K562 (cell line): ENCODE measurements around the gene P2RY11. TPM values are rescaled to one million over a fixed set of nuclear protein-coding genes. Genes with fewer than 3 reads are reported as not detected.

Experiments used
- ATF4 ChIP-seq: fragments of 450-650 bp; formaldehyde crosslinking; IDR thresholded peaks from 2 replicates; pipeline ENCODE4 v1.4.0; 2022; ENCODE audit warnings: mild to moderate bottlenecking, moderate library complexity
- CTCFL ChIP-seq: IDR thresholded peaks from 2 replicates; pipeline ENCODE4 v1.6.1; 2011; ENCODE audit warnings: borderline replicate concordance, low read depth, mild to moderate bottlenecking, moderate library complexity, low read length; ENCODE audit not compliant: insufficient read depth, poor library complexity, severe bottlenecking
- FIP1L1 ChIP-seq: fragments of 200-400 bp; formaldehyde crosslinking; IDR thresholded peaks from 2 replicates; pipeline ENCODE4 v1.6.1; 2018; ENCODE audit warnings: mild to moderate bottlenecking, low read depth, low read length; ENCODE audit not compliant: poor library complexity, severe bottlenecking
- FOXK1 ChIP-seq: sonication (generic); formaldehyde crosslinking; IDR thresholded peaks from 2 replicates; pipeline ENCODE4 v1.8.0; 2022; ENCODE audit warnings: missing genetic modification reagents, mild to moderate bottlenecking, borderline replicate concordance
- HDAC2 ChIP-seq: fragments of 450-650 bp; IDR thresholded peaks from 2 replicates; pipeline ENCODE4 v1.6.1; 2016; ENCODE audit warnings: mild to moderate bottlenecking
- HES1 ChIP-seq: fragments of 450-650 bp; IDR thresholded peaks from 2 replicates; pipeline ENCODE4 v1.6.1; 2016; ENCODE audit warnings: low read depth, mild to moderate bottlenecking, moderate library complexity
- HMGN3 ChIP-seq: IDR thresholded peaks from 2 replicates; pipeline ENCODE4 v1.6.1; 2011; ENCODE audit warnings: borderline replicate concordance, low read depth, mild to moderate bottlenecking, mixed read lengths, low read length; ENCODE audit not compliant: insufficient read length; ENCODE audit errors: extremely low read depth
- HOMEZ ChIP-seq: fragments of 250-450 bp; sonication (Bioruptor Pico); IDR thresholded peaks from 2 replicates; pipeline ENCODE4 v1.4.0; 2020; ENCODE audit warnings: mild to moderate bottlenecking, moderate library complexity
- HSF4 ChIP-seq: fragments of 250-450 bp; sonication (Bioruptor Pico); IDR thresholded peaks from 2 replicates; pipeline ENCODE4 v2.1.2; 2022; ENCODE audit warnings: mild to moderate bottlenecking, moderate library complexity, borderline replicate concordance
- JUN ChIP-seq, 2 experiments: sonication (generic) in 1 of 2; formaldehyde crosslinking in 1 of 2; IDR thresholded peaks; 2 replicates each; pipeline versions ENCODE4 v1.6.1 to v1.8.0; 2012 to 2022; ENCODE audit warnings: borderline replicate concordance in 2 of 2, mild to moderate bottlenecking in 2 of 2, improper control_type of control experiment in 1 of 2, low read depth in 1 of 2, low read length in 1 of 2, missing genetic modification reagents in 1 of 2
- NCOA1 ChIP-seq: fragments of 450-650 bp; IDR thresholded peaks from 2 replicates; pipeline ENCODE4 v1.6.1; 2016; ENCODE audit warnings: low read depth
- RNF2 ChIP-seq: sonication (generic); IDR thresholded peaks from 2 replicates; pipeline ENCODE4 v1.6.1; 2016
- SIX5 ChIP-seq, 2 experiments: IDR thresholded peaks; 2 replicates each; pipeline ENCODE4 v1.6.1; 2011; ENCODE audit warnings: low read length in 2 of 2, borderline replicate concordance in 1 of 2, low read depth in 1 of 2, mild to moderate bottlenecking in 1 of 2, moderate library complexity in 1 of 2; ENCODE audit not compliant: insufficient read depth in 1 of 2
- U2AF2 ChIP-seq: fragments of 200-400 bp; formaldehyde crosslinking; optimal IDR thresholded peaks from 2 replicates; pipeline ENCODE3; 2017; ENCODE audit warnings: low read depth, mild to moderate bottlenecking, low read length
- USF1 ChIP-seq: sonication (generic); formaldehyde crosslinking; IDR thresholded peaks from 2 replicates; pipeline ENCODE4 v1.9.0; 2022; ENCODE audit warnings: mild to moderate bottlenecking, missing genetic modification reagents
- ZNF133 ChIP-seq: fragments of 250-450 bp; sonication (Bioruptor Pico); IDR thresholded peaks from 2 replicates; pipeline ENCODE4 v1.4.0; 2020; ENCODE audit warnings: mild to moderate bottlenecking
- ZNF785 ChIP-seq: fragments of 250-450 bp; sonication (Bioruptor Pico); IDR thresholded peaks from 2 replicates; pipeline ENCODE4 v1.4.0; 2020; ENCODE audit warnings: mild to moderate bottlenecking
- polyA plus RNA-seq, 8 experiments: library from polyadenylated mRNA; depleted of rRNA in 4 of 8; stranded (reverse) in 5 of 8; unstranded in 3 of 8; fragments of >200 nt; fragmentation: Nextera tagmentation in 2 of 8; fragmentation: Illumina TruSeq in 1 of 8; extraction: Ambion mirVana in 2 of 8; extraction: Trizol in 1 of 8; gene quantifications; 2 replicates each; pipeline versions ENCODE4 v1.2.1 to v1.2.3, GENCODE V29; 2011 to 2014; ENCODE audit warnings: inconsistent platforms in 1 of 8, missing spikeins in 1 of 8
- total RNA-seq, 7 experiments: library from RNA; depleted of rRNA in 6 of 7; stranded (reverse); fragments of >200 nt in 6 of 7; fragmentation: Illumina TruSeq in 2 of 7; extraction: Trizol in 2 of 7; gene quantifications; 2 replicates each; pipeline versions ENCODE4 v1.2.1 to v1.2.3, GENCODE V29; 2011 to 2021; ENCODE audit warnings: low replicate concordance in 1 of 7

Gene P2RY11
- total and polyA plus RNA-seq, 9 of the 15 experiments (the other 6 are each of a cell fraction or from before 2014, with no cell fraction given) = 0.03 to 10.1 (median 1.5) TPM

GRCh38 chr19:10133596-10133995 is 22.1 kb downstream of the P2RY11 start (continued):
- TF ChIP-seq U2AF2 = no peak
- TF ChIP-seq FOXK1 (CRISPR knock-in tag) = no peak
- TF ChIP-seq HOMEZ (CRISPR knock-in tag) = no peak
- TF ChIP-seq JUN (IDR thresholded peaks at IDR 0.05; ENCODE audit: borderline replicate concordance, low read depth, low read length) = no peak
- TF ChIP-seq JUN (CRISPR knock-in tag; IDR thresholded peaks at IDR 0.05; ENCODE audit: borderline replicate concordance) = no peak
- TF ChIP-seq ZNF785 (CRISPR knock-in tag) = no peak
- no peak for TF ChIP-seq HMGN3
- no peak for TF ChIP-seq FIP1L1
- TF ChIP-seq HSF4 (CRISPR knock-in tag) = no peak
- TF ChIP-seq HDAC2 = no peak
- TF ChIP-seq USF1 = no peak
- no peak for TF ChIP-seq ZNF133 (CRISPR knock-in tag)
- no peak for TF ChIP-seq HES1
- no peak for TF ChIP-seq NCOA1
- no peak for TF ChIP-seq RNF2
- TF ChIP-seq ATF4 (CRISPR knock-in tag) = no peak
- TF ChIP-seq CTCFL = no peak
- TF ChIP-seq SIX5 (IDR thresholded peaks at IDR 0.05; ENCODE audit: borderline replicate concordance in 1 of 2, insufficient read depth in 1 of 2, low read depth in 1 of 2, low read length in 2 of 2) = no peak
